Left renal cortex interstitium (tissue), 4 donors: ENCODE measurements around the gene GPLD1. TPM values are rescaled to one million over a fixed set of nuclear protein-coding genes. Genes with fewer than 3 reads are reported as not detected.
"Not testable (repeated sequence)": the region's sequence is repeated elsewhere in the genome, so short reads cannot be mapped to it uniquely, and the experiment has no call there.

ENCODE experiments used
- DNase-seq, 4 donors: peaks; one replicate each; pipeline ENCODE4 v3.0.0-alpha.2; 2013; ENCODE audit warnings: low read depth in 4 of 4, low spot score in 2 of 4, missing footprints in 1 of 4
- polyA plus RNA-seq, 4 donors: library from polyadenylated mRNA; unstranded; fragments of 120-200 nt; gene quantifications; one replicate each; pipeline ENCODE4 v1.2.1, GENCODE V29; 2013; ENCODE audit not compliant: insufficient read length in 4 of 4

Gene GPLD1
- polyA plus RNA-seq, 4 donors = 2.8 to 4.8 (median 3.8) TPM

DNA sequence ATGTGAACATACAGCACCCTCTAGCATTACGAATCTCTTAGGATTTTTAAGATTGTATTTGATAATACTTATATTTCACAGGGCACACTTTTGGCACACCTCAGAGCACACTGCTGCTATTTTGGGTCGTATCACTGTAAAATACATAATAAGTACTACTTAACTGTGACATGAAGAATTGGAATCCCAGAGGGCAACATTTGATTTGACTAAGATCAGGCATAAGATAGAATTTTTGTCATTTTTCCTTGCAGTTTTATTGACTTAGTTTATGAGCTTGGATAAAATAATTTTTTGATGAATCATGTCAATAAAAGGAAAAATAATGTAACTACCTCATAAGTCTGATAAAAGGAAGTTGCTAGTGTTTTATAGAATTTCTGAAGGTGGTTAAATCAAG lies 64.3 kb downstream of the GPLD1 start:
- no peak for DNase-seq

DNA sequence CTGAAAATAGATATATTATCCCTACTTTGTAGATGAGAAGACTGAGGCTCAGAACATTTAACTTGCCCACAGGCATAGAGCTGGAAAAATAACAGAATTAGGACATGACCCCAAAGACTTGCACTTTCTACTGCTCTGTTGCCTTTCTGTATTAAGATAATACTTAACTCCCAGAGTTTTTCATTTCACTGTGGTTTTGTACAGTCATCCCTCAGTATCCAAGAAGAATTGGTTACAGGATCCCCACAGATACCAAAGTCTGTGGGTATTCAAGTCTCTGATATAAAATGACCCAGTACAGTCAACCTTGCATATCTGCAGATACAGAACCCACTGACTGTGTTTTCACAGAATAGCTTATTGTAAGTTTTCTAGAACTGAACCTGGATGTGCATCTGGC lies 69.9 kb downstream of the GPLD1 start:
- DNase-seq = no peak

DNA sequence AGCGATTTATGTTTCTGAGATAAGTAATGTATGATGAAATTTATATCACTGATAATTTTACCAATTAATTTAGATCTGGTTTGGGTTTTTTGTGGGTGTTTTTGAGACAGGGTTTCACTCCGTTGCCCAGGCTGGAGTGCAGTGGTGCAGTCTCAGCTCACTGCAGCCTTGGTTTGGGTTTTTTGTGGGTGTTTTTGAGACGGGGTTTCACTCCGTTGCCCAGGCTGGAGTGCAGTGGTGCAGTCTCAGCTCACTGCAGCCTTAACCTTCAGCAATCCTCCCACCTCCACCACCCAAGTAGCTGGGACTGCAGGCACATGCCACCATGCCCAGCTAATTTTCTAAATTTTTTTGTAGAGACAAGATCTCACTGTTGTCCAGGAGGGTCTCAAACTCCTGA lies 73.6 kb downstream of the GPLD1 start:
- DNase-seq = no peak

- DNase-seq = not testable (repeated sequence)
Observed at GRCh38 chr6:24414531-24414930, 74.8 kb downstream of the GPLD1 start.

DNA sequence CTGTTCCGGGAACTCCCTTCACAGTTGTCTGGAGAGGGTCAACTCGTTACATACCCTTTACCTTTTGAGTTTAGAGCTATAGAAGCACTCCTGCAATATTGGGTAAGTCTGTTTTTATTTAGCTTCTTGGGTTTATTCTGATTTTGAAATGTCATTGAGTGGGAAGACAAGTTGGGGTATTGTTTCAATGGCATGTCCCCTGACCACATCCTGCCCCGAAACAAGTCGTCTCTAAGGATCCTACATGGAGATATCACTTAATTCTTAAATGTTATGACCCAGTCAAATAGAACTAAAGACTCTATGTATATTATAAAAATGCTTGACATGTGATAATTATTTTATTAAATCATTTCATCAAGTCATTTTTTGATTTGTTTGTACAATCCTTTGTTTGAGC lies 77.1 kb downstream of the GPLD1 start:
- no peak for DNase-seq

DNA sequence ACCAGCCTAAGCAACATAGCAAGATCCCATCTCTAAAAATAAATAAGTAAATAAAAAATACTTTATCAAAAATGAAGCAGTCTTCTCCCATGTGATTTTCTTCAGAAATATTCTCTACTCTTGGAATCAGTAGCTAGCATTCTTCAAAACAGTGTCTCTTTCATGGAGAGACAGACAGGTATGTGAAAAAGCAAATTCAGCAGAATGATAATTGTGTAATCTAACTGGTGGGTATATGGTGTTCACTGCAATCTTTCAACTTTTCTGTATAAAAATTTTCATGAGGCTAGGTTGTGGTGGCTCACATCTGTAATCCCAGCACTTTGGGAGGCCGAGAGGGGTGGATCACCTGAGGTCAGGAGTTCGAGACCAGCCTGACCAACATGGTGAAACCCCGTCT lies 78.8 kb downstream of the GPLD1 start:
- DNase-seq = no peak

DNA sequence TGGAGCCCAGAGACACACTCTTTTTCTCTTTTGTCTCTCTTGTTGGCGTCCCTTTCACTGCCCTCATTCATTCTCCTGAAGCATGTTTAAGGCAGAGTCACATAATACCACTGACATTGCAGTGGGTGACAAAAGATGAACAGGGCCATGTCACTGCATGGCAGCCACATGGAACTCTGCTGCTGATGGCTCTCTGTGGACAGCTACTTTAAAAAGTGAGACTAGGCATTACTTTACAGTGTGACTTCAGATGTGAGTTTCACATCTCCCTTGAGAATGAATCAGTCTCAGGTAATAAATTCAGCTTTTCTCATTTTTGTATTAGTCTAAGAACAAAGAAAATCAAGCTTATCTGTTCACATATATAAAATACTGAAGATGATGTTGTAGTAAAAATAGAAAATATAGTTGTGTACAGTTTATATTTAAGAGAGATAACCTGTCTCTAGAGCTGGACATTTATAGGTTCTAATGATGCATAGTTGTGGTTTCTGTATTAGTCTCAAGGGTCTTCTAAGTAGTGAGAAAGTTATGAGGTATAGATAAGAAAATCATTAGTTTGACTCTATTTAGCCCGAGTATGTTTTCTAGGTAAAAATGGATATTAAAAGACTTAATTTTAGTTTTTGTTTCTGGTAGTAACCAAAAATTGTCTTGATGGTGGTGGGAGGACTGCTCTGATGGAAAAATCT lies 80.5 kb downstream of the GPLD1 start:
- DNase-seq = no peak

DNA sequence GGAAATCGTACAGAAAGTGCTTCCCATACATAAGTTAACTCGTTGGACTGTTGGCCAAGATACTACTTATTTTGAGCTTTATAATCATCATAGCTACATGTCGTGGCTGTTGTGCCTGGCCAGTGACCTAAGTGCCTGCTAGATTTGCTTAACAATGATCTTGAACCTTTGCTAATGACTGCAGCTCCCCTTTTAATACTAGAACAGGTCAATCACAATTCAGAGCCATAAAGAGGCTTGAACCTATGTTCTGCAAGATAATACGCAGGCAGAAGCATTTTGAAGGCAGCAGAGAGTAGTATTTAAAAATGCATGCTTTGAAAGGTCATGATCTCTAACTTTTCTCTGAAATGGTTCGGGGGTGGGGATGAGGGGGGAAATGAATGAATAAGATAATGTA lies 84.1 kb downstream of the GPLD1 start:
- no peak for DNase-seq

DNA sequence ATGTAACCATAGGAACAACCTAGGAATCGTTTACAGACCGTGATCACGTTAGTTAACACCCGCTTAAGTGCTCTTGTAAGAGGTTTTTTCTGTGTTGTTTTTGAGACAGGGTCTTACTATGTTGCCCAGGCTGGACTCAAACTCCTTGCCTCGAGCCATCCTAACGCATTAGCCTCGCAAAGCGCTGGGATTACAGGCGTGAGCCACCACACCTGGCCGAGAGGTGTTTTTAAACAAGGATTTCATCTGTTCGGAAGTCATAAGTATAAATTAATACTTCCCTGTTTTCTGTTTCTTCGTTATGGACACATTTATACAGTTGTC lies 85.9 kb downstream of the GPLD1 start:
- no peak for DNase-seq

DNA sequence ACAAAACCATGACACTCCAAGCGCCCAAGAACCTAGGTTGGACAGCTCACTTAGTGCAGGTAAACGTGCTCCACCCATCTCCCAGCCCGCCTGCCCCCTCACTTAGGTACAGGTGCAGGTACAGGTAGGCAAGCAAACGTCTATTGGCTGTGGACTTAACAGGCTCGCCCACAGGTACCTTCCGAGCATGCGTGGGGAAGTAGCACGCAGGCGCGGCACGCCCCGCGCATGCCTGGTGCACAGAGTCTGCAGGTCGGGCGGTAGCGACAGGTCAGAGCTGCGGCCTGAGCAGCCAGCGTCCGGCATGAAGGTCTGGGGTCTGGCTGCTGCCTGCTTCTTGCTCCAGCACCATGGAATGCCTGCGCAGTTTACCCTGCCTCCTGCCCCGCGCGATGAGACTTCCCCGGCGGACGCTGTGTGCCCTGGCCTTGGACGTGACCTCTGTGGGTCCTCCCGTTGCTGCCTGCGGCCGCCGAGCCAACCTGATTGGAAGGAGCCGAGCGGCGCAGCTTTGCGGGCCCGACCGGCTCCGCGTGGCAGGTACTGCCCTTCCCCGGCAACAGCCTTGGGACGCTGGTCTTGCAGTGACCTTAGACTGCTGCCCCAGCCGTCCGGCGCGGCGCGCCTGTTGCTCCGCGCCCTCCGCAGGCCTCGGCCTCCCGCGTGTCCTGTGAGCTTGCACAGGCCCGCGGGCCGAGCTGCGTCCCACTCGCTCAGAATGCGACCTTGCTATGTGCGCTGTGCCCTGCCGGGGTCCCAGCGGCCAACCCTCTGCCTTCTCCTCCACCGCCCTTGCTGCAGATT lies 86.5 kb downstream of the GPLD1 start, which contains the start of gene MRS2:
MRS2 (plus strand) TSS at position 240 of the 804 bp plus-strand sequence; CDS start at position 351, 111 bp downstream.
- peak in 3 of 4 donors; percentile 66 to 80 (median 76) for DNase-seq

- DNase-seq = no peak
Observed at GRCh38 chr6:24401458-24401857, 87.9 kb downstream of the GPLD1 start.

DNA sequence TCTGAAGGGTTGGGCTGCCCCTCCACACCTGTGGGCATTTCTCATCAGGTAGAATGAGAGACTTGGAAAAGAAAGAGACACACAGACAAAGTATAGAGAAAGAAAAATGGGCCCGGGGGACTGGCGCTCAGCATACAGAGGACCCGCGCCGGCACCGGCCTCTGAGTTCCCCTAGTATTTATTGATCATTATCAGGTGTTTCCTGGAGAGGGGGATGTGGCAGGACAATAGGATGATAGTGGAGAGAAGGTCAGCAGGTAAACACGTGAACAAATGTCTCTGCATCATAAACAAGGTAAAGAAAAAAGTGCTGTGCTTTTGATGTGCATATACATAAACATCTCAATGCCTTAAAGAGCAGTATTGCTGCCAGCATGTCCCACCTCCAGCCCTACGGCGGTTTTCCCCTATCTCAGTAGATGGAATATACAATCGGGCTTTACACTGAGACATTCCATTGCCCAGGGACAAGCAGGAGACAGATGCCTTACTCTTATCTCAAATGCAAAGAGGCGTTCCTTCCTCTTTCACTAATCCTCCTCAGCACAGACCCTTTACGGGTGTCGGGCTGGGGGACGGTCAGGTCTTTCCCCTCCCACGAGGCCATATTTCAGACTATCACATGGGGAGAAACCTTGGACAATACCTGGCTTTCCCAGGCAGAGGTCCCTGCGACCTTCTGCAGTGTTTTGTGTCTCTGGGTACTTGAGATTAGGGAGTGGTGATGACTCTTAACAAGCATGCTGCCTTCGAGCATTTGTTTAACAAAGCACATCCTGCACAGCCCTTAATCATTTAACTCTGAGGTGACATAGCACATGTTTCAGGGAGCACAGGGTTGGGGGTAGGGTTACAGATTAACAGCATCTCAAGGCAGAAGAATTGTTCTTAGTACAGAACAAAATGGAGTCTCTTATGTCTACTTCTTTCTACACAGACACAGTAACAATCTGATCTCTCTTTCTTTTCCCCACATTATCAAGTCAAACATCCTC lies 89.0 kb downstream of the GPLD1 start:
- not testable (repeated sequence) for DNase-seq

DNA sequence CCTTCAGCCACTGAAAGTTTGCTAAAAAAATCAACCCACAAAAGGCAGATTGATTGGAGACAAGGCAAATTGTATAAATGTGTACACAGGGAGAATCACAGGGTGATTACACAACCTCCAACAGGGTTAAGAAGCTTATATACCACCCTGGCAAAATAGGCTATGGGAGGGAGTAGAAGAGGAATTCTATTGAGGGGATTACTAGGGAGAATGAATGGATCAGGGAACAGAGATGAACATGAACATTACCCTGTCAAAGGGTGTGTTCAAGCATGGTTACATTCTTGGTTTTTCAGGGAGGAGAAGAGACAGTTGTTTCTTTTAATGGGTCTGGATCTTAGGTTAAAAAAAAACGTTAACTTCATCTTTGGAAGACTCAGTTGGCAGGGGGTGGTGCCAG lies 91.7 kb downstream of the GPLD1 start:
- no peak for DNase-seq

DNA sequence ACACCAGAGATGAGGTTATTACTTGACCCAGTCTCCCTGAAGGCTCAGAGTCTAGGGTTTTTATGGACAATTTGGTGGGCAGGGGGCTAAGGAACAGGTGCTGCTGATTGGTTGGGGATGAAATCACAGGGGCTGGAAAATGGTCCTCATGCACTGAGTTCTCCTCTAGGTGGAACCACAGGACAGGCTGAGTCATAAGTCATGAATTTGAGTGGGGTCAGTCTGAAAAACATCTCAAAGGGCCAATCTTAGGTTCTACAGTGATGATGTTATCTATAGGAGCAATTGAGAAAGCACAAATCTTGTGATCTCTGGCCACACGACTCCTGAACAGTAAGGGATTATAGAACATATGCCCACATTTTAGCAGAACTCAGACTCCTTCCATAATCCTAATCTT lies 92.6 kb downstream of the GPLD1 start:
- no peak for DNase-seq

DNA sequence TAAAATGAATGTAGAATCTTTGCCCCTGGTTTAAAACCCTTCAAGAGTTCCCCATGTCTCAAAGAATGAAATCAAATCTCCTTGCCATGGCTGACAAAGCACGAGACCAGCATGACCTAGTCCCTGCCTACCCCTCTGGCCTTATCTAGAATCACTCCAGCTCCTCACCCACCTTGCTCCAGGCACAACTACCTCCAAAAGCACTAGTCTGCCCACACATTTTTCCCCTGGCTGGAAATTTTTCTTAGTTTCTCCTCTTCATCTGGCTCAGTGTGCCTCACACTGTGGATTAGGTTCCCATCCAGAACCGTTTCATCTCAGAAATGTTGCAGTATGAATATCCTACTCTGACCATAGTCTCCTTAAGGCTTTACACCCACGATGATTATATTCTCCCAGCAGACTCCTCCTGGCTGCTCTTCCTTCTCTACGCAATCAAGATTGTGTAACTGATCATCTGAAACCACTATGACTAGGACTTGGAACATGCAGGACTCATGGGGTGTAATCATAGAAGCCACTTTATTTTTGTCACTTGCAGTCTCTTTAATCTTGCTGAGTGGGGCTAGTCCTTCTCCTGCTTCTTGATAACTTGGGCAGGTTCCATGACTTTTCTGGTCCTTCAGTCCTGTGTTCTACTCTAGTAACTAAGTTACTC lies 94.5 kb downstream of the GPLD1 start:
- DNase-seq = no peak

DNA sequence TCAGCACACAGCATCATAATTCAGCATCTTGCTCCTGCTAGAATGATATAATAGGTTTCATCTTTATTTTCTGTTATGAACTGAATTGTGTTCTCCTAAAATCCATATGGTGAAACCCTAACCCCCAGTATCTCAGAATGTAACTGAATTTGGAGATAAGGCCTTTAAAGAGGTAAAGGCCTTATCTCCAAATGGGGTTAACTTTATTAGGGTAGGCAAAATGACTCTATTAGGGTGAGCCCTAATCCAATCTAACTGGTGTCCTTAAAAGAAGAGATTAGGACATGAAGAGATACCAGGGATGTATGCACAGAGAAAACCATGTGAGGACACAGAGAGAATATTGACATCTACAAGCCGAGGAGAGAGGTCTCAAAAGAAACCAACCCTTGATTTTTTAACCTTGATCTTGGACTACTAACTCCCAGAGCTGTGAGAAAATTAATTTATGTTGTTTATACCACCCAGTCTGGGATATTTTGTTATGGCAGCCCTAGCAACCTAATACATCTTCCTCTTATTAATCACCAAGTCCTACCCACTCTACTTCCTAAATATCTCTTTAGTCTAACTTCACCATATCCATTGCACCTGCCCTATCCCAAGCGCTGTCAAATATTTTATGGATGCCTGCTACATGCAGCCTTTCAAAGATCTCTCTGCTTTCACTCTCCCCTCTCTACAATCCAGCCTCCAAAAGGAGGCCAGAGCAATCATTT lies 95.2 kb downstream of the GPLD1 start:
- no peak for DNase-seq

DNA sequence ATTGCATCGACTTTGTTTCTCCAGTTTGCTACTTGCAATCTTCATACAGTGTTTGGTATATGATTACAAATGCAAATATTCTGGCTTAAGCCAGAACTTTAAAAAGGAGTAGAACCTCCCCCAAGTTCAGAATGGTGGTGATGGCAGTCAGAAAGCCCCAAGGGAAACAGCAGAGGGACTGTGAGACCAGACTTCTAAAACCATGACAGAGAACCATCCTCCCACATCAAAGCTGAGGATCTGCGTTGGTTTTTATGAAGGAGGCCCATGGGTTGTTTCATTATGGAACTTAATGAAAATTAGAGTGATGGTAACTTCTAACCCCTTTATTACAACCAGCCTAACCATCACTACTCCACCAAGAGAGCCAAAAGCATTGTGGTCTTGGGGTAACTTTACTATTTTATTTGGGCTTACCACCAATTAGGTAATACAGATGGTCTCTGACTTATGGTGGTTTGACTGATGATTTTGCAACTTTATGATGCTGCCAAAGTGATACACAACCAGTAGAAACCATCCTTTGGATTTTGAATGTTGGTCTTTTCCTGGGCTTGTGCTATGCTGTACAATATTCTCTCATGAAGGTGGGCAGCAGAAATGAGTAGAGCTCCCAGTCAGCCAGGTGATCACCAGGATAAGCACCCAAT lies 97.5 kb downstream of the GPLD1 start:
- DNase-seq = no peak

DNA sequence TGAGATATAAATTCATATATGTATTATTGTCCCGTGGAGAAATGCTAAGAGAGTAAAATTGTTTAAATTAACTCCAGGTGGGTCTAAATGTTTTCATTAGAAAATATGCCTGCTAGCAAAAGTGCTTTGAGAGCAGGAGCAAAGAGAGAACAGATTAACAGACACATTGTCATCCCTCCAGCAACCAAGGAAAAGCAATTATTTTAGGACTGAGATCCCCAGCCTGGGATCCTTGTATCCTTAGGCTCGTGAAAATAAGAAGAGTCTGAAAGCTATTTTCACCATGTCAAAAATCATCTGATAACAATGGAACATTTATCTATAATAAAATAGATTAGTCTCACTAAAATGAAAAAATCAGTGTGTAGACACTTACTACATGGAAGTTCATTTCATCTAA lies 98.2 kb downstream of the GPLD1 start:
- DNase-seq = no peak

- DNase-seq = no peak
Observed at GRCh38 chr6:24387818-24388217, 101.6 kb downstream of the GPLD1 start.
